Left ventricle myocardium superior (tissue), 1 donor: Measurements from ENCODE around the gene TTC9. TPM values are rescaled to one million over a fixed set of nuclear protein-coding genes. Genes with fewer than 3 reads are reported as not detected.

Experiments
- total RNA-seq: library from RNA; stranded (reverse); fragmentation: NEBNext Ultra II Directional; extraction: Animal tissue kit (Norgen Biotek cat#: 25700); gene quantifications from one replicate; pipeline ENCODE4 v1.2.1, GENCODE V29; 2021
- donor health status: DM: no; HTN: yes; CAD: no; lungs with severe emphysema.

TTC9 gene
- total RNA-seq, 1 donor from 2014 or later, result 0.67 TPM

Other genes starting within 250 kb of the TTC9 start
- gene SYNJ2BP, start 224.8 kb upstream of the TTC9 start, total RNA-seq, result 64.0 TPM
- 0.32 TPM for gene ADAM21, start 189.7 kb upstream of the TTC9 start, total RNA-seq
- gene ADAM20, start 106.9 kb upstream of the TTC9 start, total RNA-seq, result 0.57 TPM
- 18.6 TPM for gene MED6, start 41.3 kb upstream of the TTC9 start, total RNA-seq
- gene MAP3K9, start 167.6 kb downstream of the TTC9 start, total RNA-seq, result 1.6 TPM